Liver (tissue), 9 donors: ENCODE results near the gene RNLS. TPM values are rescaled to one million over a fixed set of nuclear protein-coding genes. Genes with fewer than 3 reads are reported as not detected.

ENCODE experiments used
- DNase-seq: peaks from one replicate; pipeline ENCODE4 v3.0.0-alpha.2; 2017; ENCODE audit warnings: low spot score
- H3K27ac ChIP-seq, 2 donors: one replicate each; pipeline ENCODE4 v1.7.0; 2013; ENCODE audit warnings: inconsistent platforms in 2 of 2, low read length in 2 of 2, control low read depth in 1 of 2, low read depth in 1 of 2, mild to moderate bottlenecking in 1 of 2
- H3K27me3 ChIP-seq, 4 donors: one replicate each; pipeline versions ENCODE4 v1.6.1 to v1.7.0; 2013; ENCODE audit warnings: low read length in 3 of 4, inconsistent platforms in 1 of 4, mild to moderate bottlenecking in 1 of 4, moderate library complexity in 1 of 4; ENCODE audit not compliant: control insufficient read depth in 4 of 4, insufficient read depth in 4 of 4
- H3K36me3 ChIP-seq, 4 donors: one replicate each; pipeline versions ENCODE4 v1.6.1 to v1.7.0; 2013; ENCODE audit warnings: low read length in 3 of 4, mild to moderate bottlenecking in 3 of 4, low read depth in 1 of 4, moderate library complexity in 1 of 4; ENCODE audit not compliant: control insufficient read depth in 4 of 4, insufficient read depth in 3 of 4
- H3K4me1 ChIP-seq, 4 donors: one replicate each; pipeline versions ENCODE4 v1.6.1 to v1.7.0; 2013; ENCODE audit warnings: low read length in 3 of 4, mild to moderate bottlenecking in 3 of 4, moderate library complexity in 1 of 4; ENCODE audit not compliant: control insufficient read depth in 4 of 4, insufficient read depth in 4 of 4
- H3K4me3 ChIP-seq, 3 donors: one replicate each; pipeline versions ENCODE4 v1.6.1 to v1.7.0; 2013; ENCODE audit warnings: low read length in 3 of 3, control low read depth in 1 of 3, low read depth in 1 of 3, mild to moderate bottlenecking in 1 of 3
- H3K9ac ChIP-seq, 2 donors: one replicate each; pipeline ENCODE4 v1.7.0; 2013; ENCODE audit warnings: low read length in 2 of 2, mild to moderate bottlenecking in 2 of 2, moderate library complexity in 2 of 2, control low read depth in 1 of 2, low read depth in 1 of 2
- H3K9me3 ChIP-seq, 4 donors: one replicate each; pipeline versions ENCODE4 v1.6.1 to v1.7.0; 2013; ENCODE audit warnings: low read length in 3 of 4; ENCODE audit not compliant: control insufficient read depth in 4 of 4
- ATF3 ChIP-seq: IDR thresholded peaks from 2 replicates; pipeline ENCODE4 v1.6.1; 2016; ENCODE audit warnings: antibody characterized with exemption
- CTCF ChIP-seq: fragments of 150-350 bp; IDR thresholded peaks from 2 replicates; pipeline ENCODE4 v1.5.1; 2017; ENCODE audit warnings: improper control_type of control experiment, low read depth, low read length; ENCODE audit not compliant: missing input control
- HNF4G ChIP-seq: IDR thresholded peaks from 2 replicates; pipeline ENCODE4 v1.6.1; 2016; ENCODE audit warnings: antibody characterized with exemption
- JUND ChIP-seq, 2 donors: IDR thresholded peaks; 2 replicates each; pipeline ENCODE4 v1.6.1; 2016; ENCODE audit warnings: antibody characterized with exemption in 2 of 2
- MAX ChIP-seq: IDR thresholded peaks from 2 replicates; pipeline ENCODE4 v1.6.1; 2016; ENCODE audit warnings: antibody characterized with exemption
- RAD21 ChIP-seq, 2 donors: IDR thresholded peaks; 2 replicates each; pipeline ENCODE4 v1.6.1; 2016; ENCODE audit warnings: antibody characterized with exemption in 2 of 2, mild to moderate bottlenecking in 2 of 2
- REST ChIP-seq: IDR thresholded peaks from 2 replicates; pipeline ENCODE4 v1.6.1; 2016; ENCODE audit warnings: antibody characterized with exemption, mild to moderate bottlenecking
- RXRA ChIP-seq, 2 donors: IDR thresholded peaks; 2 replicates each; pipeline ENCODE4 v1.6.1; 2017 to 2018; ENCODE audit warnings: antibody characterized with exemption in 2 of 2, mild to moderate bottlenecking in 1 of 2
- SP1 ChIP-seq: IDR thresholded peaks from 2 replicates; pipeline ENCODE4 v1.6.1; 2018; ENCODE audit warnings: antibody characterized with exemption, mild to moderate bottlenecking
- YY1 ChIP-seq: IDR thresholded peaks from 2 replicates; pipeline ENCODE4 v1.6.1; 2016; ENCODE audit warnings: antibody characterized with exemption, mild to moderate bottlenecking
- WGBS: extraction: QIAGEN DNeasy Blood & Tissue Kit; methylation state at CpG from one replicate; pipeline ENCODE4 v1.1.7; 2013; 5-methylcytosine and 5-hydroxymethylcytosine counted together
- polyA plus RNA-seq, 2 donors: library from polyadenylated mRNA; stranded (reverse) in 1 of 2; unstranded in 1 of 2; fragments of 200-250 nt in 1 of 2; fragments of >200 nt in 1 of 2; fragmentation: Nextera tagmentation in 1 of 2; extraction: Ambion mirVana in 1 of 2; gene quantifications; one replicate each; pipeline versions ENCODE4 v1.2.1 to v1.2.3, GENCODE V29; 2013 to 2015
- total RNA-seq, 2 donors: library from RNA; depleted of rRNA; stranded (reverse); fragments of >200 nt; gene quantifications; one replicate each; pipeline ENCODE4 v1.2.3, GENCODE V29; 2014
- donor health status: healthy.
- donor health status: healthy.
- donor health status: healthy.
- donor health status: healthy.
- donor health status: healthy.

Gene RNLS
- total and polyA plus RNA-seq, 4 donors = 4.1 to 12.4 (median 7.5) TPM

GRCh38 chr10:88553116-88553752 lies 29.9 kb downstream of the RNLS start:
- Histone ChIP-seq H3K27ac (no peak overlapping the region), H3K9ac (no peak overlapping the region), H3K9me3 (no peaks in the 10 kb centered on the region), H3K4me1 (peaks cover 0 to 4% (median under 1%) of the 10 kb centered on the region in 4 donors), H3K4me3 (no peak overlapping the region), H3K36me3 (no peaks in the 10 kb centered on the region), H3K27me3 (no peaks in the 10 kb centered on the region)
- DNase-seq = no peak
- 43% methylated on average over 2 of the region's 2 CpGs for WGBS
- TF ChIP-seq YY1 (no peak), SP1 (no peak), RAD21 (IDR thresholded peaks at IDR 0.05) (peak; percentile 95 to 98), CTCF (peak; percentile 91)

- Histone ChIP-seq H3K36me3 (no peaks in the 10 kb centered on the region), H3K27ac (no peak overlapping the region), H3K9ac (no peak overlapping the region), H3K27me3 (no peaks in the 10 kb centered on the region), H3K4me3 (no peak overlapping the region), H3K4me1 (peaks cover 0 to 4% (median under 1%) of the 10 kb centered on the region in 4 donors), H3K9me3 (no peaks in the 10 kb centered on the region)
- TF ChIP-seq JUND (IDR thresholded peaks at IDR 0.05) = no peak
- no peak for TF ChIP-seq RAD21 (IDR thresholded peaks at IDR 0.05)
- TF ChIP-seq MAX = no peak
- TF ChIP-seq YY1 = no peak
- no peak for TF ChIP-seq RXRA (IDR thresholded peaks at IDR 0.05)
- no peak for TF ChIP-seq SP1
- TF ChIP-seq CTCF = no peak
- TF ChIP-seq ATF3 = no peak
- no peak for TF ChIP-seq HNF4G
- TF ChIP-seq REST = no peak
- 95% methylated on average over 2 of the region's 2 CpGs for WGBS
- no peak for DNase-seq
These were observed 31.9 kb downstream of the RNLS start for GRCh38 chr10:88551246-88551645.
